WTC11 (cell line): Measurements from ENCODE around the gene EIF1AD.

Source experiments
- ETV6 ChIP-seq: sonication (generic); formaldehyde crosslinking; IDR thresholded peaks from 2 replicates; pipeline ENCODE4 v1.8.1; 2022; ENCODE audit warnings: mild to moderate bottlenecking, missing genetic modification reagents
- SP1 ChIP-seq: sonication (generic); formaldehyde crosslinking; conservative IDR thresholded peaks from 2 replicates; pipeline ENCODE4 v1.8.1; 2022; ENCODE audit warnings: missing genetic modification reagents
- ZNF263 ChIP-seq: sonication (generic); formaldehyde crosslinking; IDR thresholded peaks from 2 replicates; pipeline ENCODE4 v1.8.1; 2022; ENCODE audit warnings: low read depth, mild to moderate bottlenecking, moderate library complexity, missing genetic modification reagents
- TF ChIP-seq, protein P1 (sequence below): fragments of 200-600 bp; IDR thresholded peaks from 2 replicates; pipeline ENCODE4 v1.8.0; 2022; ENCODE audit warnings: antibody characterized with exemption
- TF ChIP-seq, protein P2 (sequence below): sonication (generic); formaldehyde crosslinking; IDR thresholded peaks from 2 replicates; pipeline ENCODE4 v1.8.0; 2022; ENCODE audit warnings: mild to moderate bottlenecking, missing genetic modification reagents

DNA sequence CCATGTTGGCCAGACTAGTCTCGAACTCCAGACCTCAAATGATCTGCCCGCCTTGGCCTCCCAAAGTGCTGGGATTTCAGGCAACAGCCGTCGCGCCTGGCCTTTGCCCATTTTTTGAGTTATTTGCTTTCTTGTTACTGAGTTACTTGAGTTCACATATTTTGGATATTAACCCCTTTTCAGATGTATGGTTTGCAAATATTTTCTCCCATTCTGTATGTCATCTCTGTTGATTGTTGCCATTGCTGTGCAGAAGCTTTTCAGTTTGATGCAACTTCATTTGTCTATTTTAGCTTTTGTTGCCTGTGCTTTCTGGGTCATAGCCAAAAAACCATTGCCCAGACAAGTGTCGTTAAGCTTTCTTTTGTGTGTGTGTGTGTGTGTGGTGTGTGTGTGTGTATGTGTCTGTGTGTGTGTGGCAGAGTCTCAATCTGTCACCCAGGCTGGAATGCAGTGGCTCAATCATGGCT is 49.9 kb downstream of the EIF1AD start:
- TF ChIP-seq SP1 (CRISPR knock-in tag), result no peak
- TF ChIP-seq, protein P1, sequence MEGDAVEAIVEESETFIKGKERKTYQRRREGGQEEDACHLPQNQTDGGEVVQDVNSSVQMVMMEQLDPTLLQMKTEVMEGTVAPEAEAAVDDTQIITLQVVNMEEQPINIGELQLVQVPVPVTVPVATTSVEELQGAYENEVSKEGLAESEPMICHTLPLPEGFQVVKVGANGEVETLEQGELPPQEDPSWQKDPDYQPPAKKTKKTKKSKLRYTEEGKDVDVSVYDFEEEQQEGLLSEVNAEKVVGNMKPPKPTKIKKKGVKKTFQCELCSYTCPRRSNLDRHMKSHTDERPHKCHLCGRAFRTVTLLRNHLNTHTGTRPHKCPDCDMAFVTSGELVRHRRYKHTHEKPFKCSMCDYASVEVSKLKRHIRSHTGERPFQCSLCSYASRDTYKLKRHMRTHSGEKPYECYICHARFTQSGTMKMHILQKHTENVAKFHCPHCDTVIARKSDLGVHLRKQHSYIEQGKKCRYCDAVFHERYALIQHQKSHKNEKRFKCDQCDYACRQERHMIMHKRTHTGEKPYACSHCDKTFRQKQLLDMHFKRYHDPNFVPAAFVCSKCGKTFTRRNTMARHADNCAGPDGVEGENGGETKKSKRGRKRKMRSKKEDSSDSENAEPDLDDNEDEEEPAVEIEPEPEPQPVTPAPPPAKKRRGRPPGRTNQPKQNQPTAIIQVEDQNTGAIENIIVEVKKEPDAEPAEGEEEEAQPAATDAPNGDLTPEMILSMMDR, result no peak
- TF ChIP-seq ZNF263, result no peak
- TF ChIP-seq ETV6 (CRISPR knock-in tag), result no peak
- TF ChIP-seq, protein P2, sequence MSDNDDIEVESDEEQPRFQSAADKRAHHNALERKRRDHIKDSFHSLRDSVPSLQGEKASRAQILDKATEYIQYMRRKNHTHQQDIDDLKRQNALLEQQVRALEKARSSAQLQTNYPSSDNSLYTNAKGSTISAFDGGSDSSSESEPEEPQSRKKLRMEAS, result no peak
